Tibial nerve (tissue), 4 donors: ENCODE measurements around the gene ISL2. TPM values are rescaled to one million over a fixed set of nuclear protein-coding genes. Genes with fewer than 3 reads are reported as not detected.

Source experiments
- DNase-seq, 2 donors: peaks; one replicate each; pipeline ENCODE4 v3.0.0-alpha.2; 2019; ENCODE audit warnings: low spot score in 2 of 2
- H3K27ac ChIP-seq, 4 donors: fragments of 200-600 bp; sonication (generic) in 3 of 4; one replicate each; pipeline ENCODE4 v1.5.1; 2017 to 2019; ENCODE audit warnings: mild to moderate bottlenecking in 1 of 4
- H3K27me3 ChIP-seq, 2 donors: fragments of 200-600 bp; sonication (generic) in 1 of 2; one replicate each; pipeline versions ENCODE4 v1.5.1 to v1.6.0; 2017 to 2019
- H3K36me3 ChIP-seq, 3 donors: fragments of 200-600 bp; sonication (generic); one replicate each; pipeline ENCODE4 v1.5.1; 2018 to 2019
- H3K4me1 ChIP-seq, 4 donors: fragments of 200-600 bp; sonication (generic) in 3 of 4; one replicate each; pipeline ENCODE4 v1.5.1; 2017 to 2019
- H3K4me3 ChIP-seq, 4 donors: fragments of 200-600 bp; sonication (generic) in 3 of 4; one replicate each; pipeline ENCODE4 v1.5.1; 2017 to 2019; ENCODE audit warnings: mild to moderate bottlenecking in 1 of 4, moderate library complexity in 1 of 4
- H3K9me3 ChIP-seq, 4 donors: fragments of 200-600 bp; sonication (generic) in 3 of 4; one replicate each; pipeline ENCODE4 v1.5.1; 2017 to 2019
- EP300 ChIP-seq, 2 donors: sonication (generic); formaldehyde crosslinking; IDR thresholded peaks; one replicate each; pipeline ENCODE4 v1.6.1; 2017; ENCODE audit warnings: antibody characterized with exemption in 2 of 2, mild to moderate bottlenecking in 1 of 2
- POLR2A ChIP-seq, 2 donors: fragments of 450-650 bp; IDR thresholded peaks; one replicate each; pipeline ENCODE4 v1.6.1; 2017; ENCODE audit warnings: antibody characterized with exemption in 2 of 2, mild to moderate bottlenecking in 2 of 2, moderate library complexity in 2 of 2
- WGBS, 2 donors: methylation state at CpG; one replicate each; pipeline ENCODE4 v1.1.5; 2018; 5-methylcytosine and 5-hydroxymethylcytosine counted together
- total RNA-seq, 4 donors: library from RNA; depleted of rRNA; stranded (reverse); fragments of >200 nt; gene quantifications; one replicate each; pipeline ENCODE4 v1.1.0, GENCODE V29; 2016
- TF ChIP-seq, protein P1 (sequence below), 5 experiments: fragments of 200-600 bp in 3 of 5; fragments of 450-650 bp in 2 of 5; sonication (generic) in 3 of 5; IDR thresholded peaks; one replicate each; pipeline ENCODE4 v1.5.1; 2016 to 2019; ENCODE audit warnings: antibody characterized with exemption in 5 of 5, mild to moderate bottlenecking in 3 of 5, moderate library complexity in 2 of 5

The ISL2 gene
- total RNA-seq, 4 donors from 2014 or later = not detected

GRCh38 chr15:76366714-76367113 is 30.1 kb downstream of the ISL2 start:
- 100% methylated on average over 1 of the region's 1 CpG for WGBS, 2 donors

DNA sequence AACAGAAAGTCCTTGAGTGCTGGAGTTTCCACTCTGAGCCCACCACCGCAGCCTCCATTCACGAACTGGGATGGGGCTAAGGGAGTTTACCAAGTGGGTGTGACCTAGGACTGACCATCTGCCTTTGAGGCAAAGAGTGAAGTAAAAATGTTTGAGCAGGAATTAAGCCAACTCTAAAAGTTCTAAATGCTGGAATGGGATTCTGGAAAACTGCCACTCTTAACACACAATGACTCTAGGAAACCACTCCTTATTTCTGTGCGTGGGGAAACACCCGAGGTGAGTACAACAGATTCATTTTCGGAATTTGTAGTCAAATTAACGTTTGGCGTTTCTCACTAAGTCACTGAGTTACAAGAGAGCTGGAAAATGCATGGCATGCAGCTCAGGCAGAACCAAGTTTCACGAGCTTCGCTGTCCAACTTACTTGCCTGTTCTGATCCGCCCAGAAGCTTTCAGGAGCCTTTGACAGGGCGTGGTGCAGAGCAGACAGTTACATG is 31.6 kb downstream of the ISL2 start:
- Histone ChIP-seq H3K4me1 (peaks cover 0 to 17% (median 4%) of the 10 kb centered on the region in 4 donors), H3K27me3 (no peaks in the 10 kb centered on the region), H3K9me3 (no peaks in the 10 kb centered on the region), H3K4me3 (peak overlapping the region in 1 of 4 donors; percentile 9), H3K27ac (peak overlapping the region in 1 of 4 donors; percentile 3), H3K36me3 (peaks cover 0 to 15% (median 0%) of the 10 kb centered on the region in 3 donors)
- no peak for DNase-seq
- TF ChIP-seq EP300 (IDR thresholded peaks at IDR 0.05) (no peak), POLR2A (IDR thresholded peaks at IDR 0.05) (no peak)
- TF ChIP-seq, protein P1, sequence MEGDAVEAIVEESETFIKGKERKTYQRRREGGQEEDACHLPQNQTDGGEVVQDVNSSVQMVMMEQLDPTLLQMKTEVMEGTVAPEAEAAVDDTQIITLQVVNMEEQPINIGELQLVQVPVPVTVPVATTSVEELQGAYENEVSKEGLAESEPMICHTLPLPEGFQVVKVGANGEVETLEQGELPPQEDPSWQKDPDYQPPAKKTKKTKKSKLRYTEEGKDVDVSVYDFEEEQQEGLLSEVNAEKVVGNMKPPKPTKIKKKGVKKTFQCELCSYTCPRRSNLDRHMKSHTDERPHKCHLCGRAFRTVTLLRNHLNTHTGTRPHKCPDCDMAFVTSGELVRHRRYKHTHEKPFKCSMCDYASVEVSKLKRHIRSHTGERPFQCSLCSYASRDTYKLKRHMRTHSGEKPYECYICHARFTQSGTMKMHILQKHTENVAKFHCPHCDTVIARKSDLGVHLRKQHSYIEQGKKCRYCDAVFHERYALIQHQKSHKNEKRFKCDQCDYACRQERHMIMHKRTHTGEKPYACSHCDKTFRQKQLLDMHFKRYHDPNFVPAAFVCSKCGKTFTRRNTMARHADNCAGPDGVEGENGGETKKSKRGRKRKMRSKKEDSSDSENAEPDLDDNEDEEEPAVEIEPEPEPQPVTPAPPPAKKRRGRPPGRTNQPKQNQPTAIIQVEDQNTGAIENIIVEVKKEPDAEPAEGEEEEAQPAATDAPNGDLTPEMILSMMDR (IDR thresholded peaks at IDR 0.05) = no peak
- 27 to 32% methylated on average over 11 of the region's 11 CpGs for WGBS, 2 donors

More at GRCh38 chr15:76366714-76367113, 30.1 kb downstream of the ISL2 start:
- Histone ChIP-seq H3K27ac (no peak overlapping the region), H3K9me3 (no peaks in the 10 kb centered on the region), H3K4me1 (peaks cover 0 to 17% (median 4%) of the 10 kb centered on the region in 4 donors), H3K36me3 (peaks cover 0 to 1% (median 0%) of the 10 kb centered on the region in 3 donors), H3K4me3 (no peak overlapping the region), H3K27me3 (no peaks in the 10 kb centered on the region)
- no peak for DNase-seq
- TF ChIP-seq EP300 (IDR thresholded peaks at IDR 0.05) (no peak), POLR2A (IDR thresholded peaks at IDR 0.05) (no peak)
- TF ChIP-seq, protein P1 (IDR thresholded peaks at IDR 0.05) = no peak

- no peak for TF ChIP-seq EP300 (IDR thresholded peaks at IDR 0.05)
- TF ChIP-seq, protein P1 (IDR thresholded peaks at IDR 0.05) = no peak
- TF ChIP-seq POLR2A (IDR thresholded peaks at IDR 0.05) = no peak
- Histone ChIP-seq H3K36me3 (peaks cover 0 to 45% (median 0%) of the 10 kb centered on the region in 3 donors), H3K27me3 (no peaks in the 10 kb centered on the region), H3K4me3 (no peak overlapping the region), H3K9me3 (no peaks in the 10 kb centered on the region), H3K4me1 (no peaks in the 10 kb centered on the region), H3K27ac (no peak overlapping the region)
- no peak for DNase-seq
- 76 to 77% methylated on average over 3 of the region's 3 CpGs for WGBS, 2 donors
Measured at GRCh38 chr15:76376029-76376428, 39.5 kb downstream of the ISL2 start.

GRCh38 chr15:76376816-76377215 is 40.2 kb downstream of the ISL2 start:
- Histone ChIP-seq H3K4me3 (no peak overlapping the region), H3K27ac (no peak overlapping the region), H3K36me3 (peaks cover 0 to 51% (median 0%) of the 10 kb centered on the region in 3 donors), H3K4me1 (no peaks in the 10 kb centered on the region), H3K27me3 (no peaks in the 10 kb centered on the region), H3K9me3 (no peaks in the 10 kb centered on the region)
- TF ChIP-seq EP300 (IDR thresholded peaks at IDR 0.05) = no peak
- no peak for TF ChIP-seq POLR2A (IDR thresholded peaks at IDR 0.05)
- TF ChIP-seq, protein P1 (IDR thresholded peaks at IDR 0.05) = no peak
- DNase-seq = no peak
- 69 to 76% methylated on average over 8 of the region's 8 CpGs for WGBS, 2 donors

DNA sequence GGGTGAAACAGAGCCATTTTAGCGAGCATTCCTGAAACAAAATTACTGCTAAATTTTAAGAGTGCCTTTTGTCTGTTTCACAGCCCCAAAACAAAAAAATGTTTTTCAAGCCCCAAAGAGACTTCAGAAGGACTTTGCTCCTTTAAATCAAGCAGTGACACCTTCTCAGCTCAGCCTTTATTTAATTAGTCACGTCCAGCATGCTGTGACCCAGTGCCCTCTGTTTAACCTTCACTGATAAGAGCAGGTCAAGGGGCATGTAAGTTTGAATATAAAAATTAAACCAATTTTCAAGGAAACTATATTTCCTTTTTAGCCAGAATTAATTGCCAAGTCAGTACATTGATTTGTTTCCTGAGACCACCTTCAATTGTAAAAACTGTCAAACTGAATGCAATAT is 40.6 kb downstream of the ISL2 start:
- Histone ChIP-seq H3K27ac (no peak overlapping the region), H3K27me3 (no peaks in the 10 kb centered on the region), H3K9me3 (no peaks in the 10 kb centered on the region), H3K4me1 (no peaks in the 10 kb centered on the region), H3K4me3 (no peak overlapping the region), H3K36me3 (peaks cover 0 to 48% (median 0%) of the 10 kb centered on the region in 3 donors)
- WGBS, 2 donors = 67 to 70% methylated on average over 2 of the region's 2 CpGs
- TF ChIP-seq EP300 (IDR thresholded peaks at IDR 0.05) (no peak), POLR2A (IDR thresholded peaks at IDR 0.05) (no peak)
- TF ChIP-seq, protein P1 (IDR thresholded peaks at IDR 0.05) = no peak
- DNase-seq = no peak
